GM21825 (cell line): ENCODE results near the gene ZNF227.
"Not testable (repeated sequence)": the region's sequence is repeated elsewhere in the genome, so short reads cannot be mapped to it uniquely, and the experiment has no call there.

Experiments used
- ATAC-seq: cut with Tn5 transposase; IDR thresholded peaks from one replicate; pipeline ENCODE4 v1.9.1; 2021; ENCODE audit warnings: mild to moderate bottlenecking, moderate library complexity; ENCODE audit not compliant: unreplicated experiment

The ZNF227 gene

GRCh38 chr19:44212250-44212865, at the start of gene ZNF227:
Gene ZNF227 (plus strand): TSS chr19:44212532. CDS start chr19:44217793, 5,261 bp downstream.
- peak; percentile 76 for ATAC-seq

- no peak for ATAC-seq
These were observed 48.5 kb upstream of the ZNF227 start for GRCh38 chr19:44163789-44164188.

- ATAC-seq = no peak
These were observed 48.0 kb upstream of the ZNF227 start for GRCh38 chr19:44164327-44164672.

- ATAC-seq = peak; percentile 84
These were observed 47.4 kb upstream of the ZNF227 start, which contains the start of gene ZNF226 for GRCh38 chr19:44164673-44165512. Gene ZNF226 (plus strand): TSS chr19:44165100. CDS start chr19:44170081, 4,981 bp downstream.

GRCh38 chr19:44170660-44171059, 41.7 kb upstream of the ZNF227 start:
- not testable (repeated sequence) for ATAC-seq

- no peak for ATAC-seq
These were observed 35.7 kb upstream of the ZNF227 start for GRCh38 chr19:44176590-44176989.

- no peak for ATAC-seq
These were observed 31.4 kb upstream of the ZNF227 start for GRCh38 chr19:44180968-44181367.

GRCh38 chr19:44182145-44182544, 30.2 kb upstream of the ZNF227 start:
- no peak for ATAC-seq

GRCh38 chr19:44190020-44190419, 22.3 kb upstream of the ZNF227 start:
- no peak for ATAC-seq

GRCh38 chr19:44192127-44192526, 20.2 kb upstream of the ZNF227 start:
- ATAC-seq = no peak

GRCh38 chr19:44196772-44197171, 15.6 kb upstream of the ZNF227 start:
- no peak for ATAC-seq

GRCh38 chr19:44202470-44202869, 9.9 kb upstream of the ZNF227 start:
- ATAC-seq = no peak

GRCh38 chr19:44202974-44203373, 9.4 kb upstream of the ZNF227 start:
- ATAC-seq = no peak

GRCh38 chr19:44203877-44204276, 8.5 kb upstream of the ZNF227 start:
- not testable (repeated sequence) for ATAC-seq

- no peak for ATAC-seq
These were observed 7.6 kb upstream of the ZNF227 start for GRCh38 chr19:44204772-44205171.

GRCh38 chr19:44207126-44207803, 5.1 kb upstream of the ZNF227 start:
- ATAC-seq = peak; percentile 93

GRCh38 chr19:44212866-44213346, 574 bp downstream of the ZNF227 start:
- peak; percentile 18 for ATAC-seq

- not testable (repeated sequence) for ATAC-seq
These were observed 7.6 kb downstream of the ZNF227 start for GRCh38 chr19:44219926-44220325.

- ATAC-seq = not testable (repeated sequence)
These were observed 8.4 kb downstream of the ZNF227 start for GRCh38 chr19:44220761-44221160.

- not testable (repeated sequence) for ATAC-seq
These were observed 9.0 kb downstream of the ZNF227 start for GRCh38 chr19:44221291-44221690.

- no peak for ATAC-seq
These were observed 16.0 kb downstream of the ZNF227 start for GRCh38 chr19:44228318-44228717.
